T-helper 2 cell (primary cell): ENCODE data around the gene ASPHD1.
"Not testable (repeated sequence)": the region's sequence is repeated elsewhere in the genome, so short reads cannot be mapped to it uniquely, and the experiment has no call there.

Source experiments
- DNase-seq, 5 experiments: peaks; one replicate each; pipeline versions ENCODE4 v3.0.0 to v3.0.0-alpha.2; 2012 to 2022
- total RNA-seq, 2 donors: gene quantifications; one replicate each; lab custom pipeline; 2026; lab: John Stamatoyannopoulos, UW

Gene ASPHD1
- 0 reads per million in 2 donors for total RNA-seq

- DNase-seq = peak; percentile 50 to 69 (median 63)
Measured at GRCh38 chr16:29900102-29900887, at the start of gene ASPHD1. ASPHD1 (plus strand) TSS chr16:29900488; CDS start chr16:29900972, 484 bp downstream.

- DNase-seq = no peak
Measured at GRCh38 chr16:29850998-29851397, 49.3 kb upstream of the ASPHD1 start.

- no peak for DNase-seq
Measured at GRCh38 chr16:29852654-29853053, 47.6 kb upstream of the ASPHD1 start.

GRCh38 chr16:29854520-29855100 lies 45.7 kb upstream of the ASPHD1 start:
- DNase-seq = no peak

- DNase-seq = no peak
Measured at GRCh38 chr16:29857133-29857760, 43.0 kb upstream of the ASPHD1 start.

GRCh38 chr16:29858149-29858849 lies 42.0 kb upstream of the ASPHD1 start:
- DNase-seq = no peak

GRCh38 chr16:29858974-29859373 lies 41.3 kb upstream of the ASPHD1 start:
- no peak for DNase-seq

GRCh38 chr16:29860218-29860617 lies 40.1 kb upstream of the ASPHD1 start:
- no peak for DNase-seq

GRCh38 chr16:29862383-29862883 lies 37.9 kb upstream of the ASPHD1 start:
- DNase-seq = no peak

- peak; percentile 68 to 98 (median 90) for DNase-seq
Measured at GRCh38 chr16:29862884-29863668, 37.2 kb upstream of the ASPHD1 start, which contains the start of gene CDIPT. CDIPT (minus strand) TSS chr16:29863226; CDS start chr16:29862857, 369 bp downstream.

GRCh38 chr16:29863669-29863984 lies 36.7 kb upstream of the ASPHD1 start:
- no peak for DNase-seq

GRCh38 chr16:29864205-29864604 lies 36.1 kb upstream of the ASPHD1 start:
- no peak for DNase-seq

- DNase-seq = no peak
Measured at GRCh38 chr16:29868396-29869009, 31.8 kb upstream of the ASPHD1 start.

GRCh38 chr16:29869067-29869466 lies 31.2 kb upstream of the ASPHD1 start:
- not testable (repeated sequence) for DNase-seq

GRCh38 chr16:29871822-29872546 lies 28.3 kb upstream of the ASPHD1 start:
- DNase-seq = no peak

- no peak for DNase-seq
Measured at GRCh38 chr16:29873319-29873718, 27.0 kb upstream of the ASPHD1 start.

- DNase-seq = no peak
Measured at GRCh38 chr16:29875206-29875605, 25.1 kb upstream of the ASPHD1 start.

GRCh38 chr16:29876217-29876593 lies 24.1 kb upstream of the ASPHD1 start:
- no peak for DNase-seq

GRCh38 chr16:29876594-29877249 lies 23.6 kb upstream of the ASPHD1 start:
- peak in 3 of 5 experiments; percentile 15 to 29 (median 24) for DNase-seq

GRCh38 chr16:29877266-29877961 lies 22.9 kb upstream of the ASPHD1 start:
- peak in 4 of 5 experiments; percentile 14 to 78 (median 36) for DNase-seq
